GM18517 (cell line): ENCODE measurements around the gene FNDC3B.

ENCODE experiments used
- ATAC-seq: cut with Tn5 transposase; IDR thresholded peaks from one replicate; pipeline ENCODE4 v1.9.1; 2021; ENCODE audit warnings: mild to moderate bottlenecking, moderate library complexity; ENCODE audit not compliant: unreplicated experiment

The FNDC3B gene

GRCh38 chr3:172410702-172411477 is 371.5 kb downstream of the FNDC3B start:
- no peak for ATAC-seq

GRCh38 chr3:172411478-172411947 is 372.1 kb downstream of the FNDC3B start:
- no peak for ATAC-seq

- no peak for ATAC-seq
These were observed 375.9 kb downstream of the FNDC3B start for GRCh38 chr3:172415323-172415722.

- no peak for ATAC-seq
These were observed 398.3 kb downstream of the FNDC3B start for GRCh38 chr3:172437713-172438112.

- ATAC-seq = no peak
These were observed 398.8 kb downstream of the FNDC3B start for GRCh38 chr3:172438186-172438585.

- no peak for ATAC-seq
These were observed 402.2 kb downstream of the FNDC3B start for GRCh38 chr3:172441581-172441980.

GRCh38 chr3:172442606-172443005 is 403.2 kb downstream of the FNDC3B start:
- ATAC-seq = no peak

GRCh38 chr3:172444821-172445220 is 405.4 kb downstream of the FNDC3B start:
- no peak for ATAC-seq

- ATAC-seq = no peak
These were observed 406.8 kb downstream of the FNDC3B start for GRCh38 chr3:172446198-172446597.

- no peak for ATAC-seq
These were observed 408.5 kb downstream of the FNDC3B start, which contains the start of gene GHSR for GRCh38 chr3:172447611-172448579. Gene GHSR (minus strand): TSS chr3:172448456. CDS start chr3:172448413, 43 bp downstream.

GRCh38 chr3:172448661-172449465 is 409.5 kb downstream of the FNDC3B start:
- ATAC-seq = no peak

- no peak for ATAC-seq
These were observed 410.2 kb downstream of the FNDC3B start for GRCh38 chr3:172449466-172450149.
